Coronary artery (tissue), 2 donors: ENCODE measurements around the gene ADGRG1.

ENCODE experiments used
- DNase-seq: peaks from one replicate; pipeline ENCODE4 v3.0.0-alpha.2; 2017; ENCODE audit warnings: low spot score
- H3K27ac ChIP-seq, 2 donors: fragments of 200-600 bp; sonication (generic); one replicate each; pipeline ENCODE4 v1.5.1; 2016 to 2019
- H3K4me3 ChIP-seq: fragments of 200-600 bp; sonication (generic); 2 replicates; pipeline ENCODE4 v1.5.1; 2016; ENCODE audit warnings: mild to moderate bottlenecking, moderate library complexity
- TF ChIP-seq, protein P1 (sequence below): fragments of 200-600 bp; sonication (generic); IDR thresholded peaks from one replicate; pipeline ENCODE4 v1.5.1; 2019; ENCODE audit warnings: antibody characterized with exemption

The ADGRG1 gene

DNA sequence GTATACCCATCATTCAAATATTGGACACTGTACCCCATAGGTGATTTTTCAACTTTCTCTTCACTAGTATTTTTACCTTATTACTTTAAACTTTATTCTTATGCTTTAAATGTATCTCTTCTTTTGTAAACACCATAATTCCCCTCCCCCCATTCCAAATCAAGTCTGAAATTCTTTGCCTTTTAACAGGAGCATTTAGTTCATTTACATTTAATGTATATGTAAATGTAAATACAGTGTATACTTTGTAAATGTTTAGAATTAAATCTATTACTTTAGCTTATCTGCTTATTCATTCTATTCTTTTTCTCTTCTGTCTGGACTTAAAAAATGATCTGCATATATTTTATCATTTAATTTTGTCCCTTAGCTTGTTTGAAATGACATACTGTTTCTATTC, 30.0 kb upstream of the ADGRG1 start:
- DNase-seq: no peak
- no peak overlapping the region for H3K4me3 ChIP-seq
- TF ChIP-seq, protein P1, sequence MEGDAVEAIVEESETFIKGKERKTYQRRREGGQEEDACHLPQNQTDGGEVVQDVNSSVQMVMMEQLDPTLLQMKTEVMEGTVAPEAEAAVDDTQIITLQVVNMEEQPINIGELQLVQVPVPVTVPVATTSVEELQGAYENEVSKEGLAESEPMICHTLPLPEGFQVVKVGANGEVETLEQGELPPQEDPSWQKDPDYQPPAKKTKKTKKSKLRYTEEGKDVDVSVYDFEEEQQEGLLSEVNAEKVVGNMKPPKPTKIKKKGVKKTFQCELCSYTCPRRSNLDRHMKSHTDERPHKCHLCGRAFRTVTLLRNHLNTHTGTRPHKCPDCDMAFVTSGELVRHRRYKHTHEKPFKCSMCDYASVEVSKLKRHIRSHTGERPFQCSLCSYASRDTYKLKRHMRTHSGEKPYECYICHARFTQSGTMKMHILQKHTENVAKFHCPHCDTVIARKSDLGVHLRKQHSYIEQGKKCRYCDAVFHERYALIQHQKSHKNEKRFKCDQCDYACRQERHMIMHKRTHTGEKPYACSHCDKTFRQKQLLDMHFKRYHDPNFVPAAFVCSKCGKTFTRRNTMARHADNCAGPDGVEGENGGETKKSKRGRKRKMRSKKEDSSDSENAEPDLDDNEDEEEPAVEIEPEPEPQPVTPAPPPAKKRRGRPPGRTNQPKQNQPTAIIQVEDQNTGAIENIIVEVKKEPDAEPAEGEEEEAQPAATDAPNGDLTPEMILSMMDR: no peak
- no peak overlapping the region for H3K27ac ChIP-seq

DNA sequence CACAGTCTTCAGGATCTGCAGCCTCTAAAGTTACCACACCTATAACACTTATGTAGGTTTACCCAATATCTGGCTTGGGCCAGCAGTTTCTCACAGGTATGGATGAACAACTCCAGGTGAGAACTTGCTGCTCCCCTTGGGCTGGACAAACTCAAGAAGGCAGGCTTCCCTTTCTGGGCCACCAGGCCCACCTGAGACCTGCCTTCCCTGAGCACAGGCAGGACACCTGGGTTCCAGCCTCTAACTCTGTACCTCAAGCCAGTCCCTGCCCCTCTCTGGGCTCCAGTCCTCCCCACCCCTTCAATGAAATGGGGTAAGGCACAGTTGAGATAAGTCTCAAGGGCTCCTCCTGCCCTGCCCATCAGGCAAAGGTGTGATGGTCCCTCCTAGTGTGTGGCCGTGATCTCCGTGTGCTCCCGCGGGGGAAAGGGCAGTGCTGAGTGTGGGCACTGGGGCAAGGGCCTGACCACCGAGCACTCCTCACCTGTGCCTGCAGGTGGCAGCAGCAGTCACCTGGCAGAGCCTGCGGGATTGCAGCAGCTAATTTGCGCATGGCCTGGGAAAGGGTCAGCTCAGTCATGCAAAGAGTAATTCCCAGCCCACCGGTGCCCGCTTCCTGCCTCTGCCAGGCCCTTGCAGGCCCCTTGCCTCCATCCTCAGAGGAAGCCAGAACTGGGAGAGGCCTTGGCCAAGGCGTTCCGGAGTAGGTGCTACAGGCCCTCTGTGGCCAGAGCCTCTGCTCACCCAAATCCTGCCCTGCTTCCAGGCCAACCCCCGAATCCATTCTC, 28.2 kb upstream of the ADGRG1 start:
- peak; percentile 69 for DNase-seq
- Histone ChIP-seq H3K4me3 (no peak overlapping the region), H3K27ac (no peak overlapping the region)
- TF ChIP-seq, protein P1: no peak

DNA sequence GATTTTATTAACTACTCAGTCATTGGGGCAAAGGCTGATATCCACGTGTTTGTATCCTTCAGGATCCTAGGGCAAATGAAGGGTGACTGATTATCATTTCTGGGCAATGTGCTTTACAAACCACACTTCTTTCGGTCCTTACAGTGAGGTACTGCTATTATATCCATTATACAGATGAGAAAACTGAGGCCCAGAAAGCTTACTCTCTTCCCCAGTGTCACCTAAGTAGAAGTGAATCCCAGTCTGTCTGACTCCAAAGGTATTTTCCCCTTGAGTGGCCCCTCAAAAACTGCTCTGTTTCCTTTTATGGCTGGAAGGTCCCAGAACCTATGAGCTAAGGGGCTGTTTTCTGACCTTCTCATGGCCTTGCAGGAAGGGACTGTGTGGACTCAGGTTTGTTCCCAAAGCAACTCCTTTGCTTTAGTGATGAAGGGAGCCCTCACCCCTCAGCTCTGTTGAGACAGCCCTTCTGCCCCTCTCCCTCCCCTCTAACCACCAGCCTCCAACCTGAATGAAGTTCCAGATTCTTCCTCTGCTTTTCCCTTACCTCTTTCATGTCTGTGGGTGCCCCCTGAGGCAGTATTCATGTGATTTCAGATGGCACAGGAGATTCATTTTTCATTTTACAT, 27.4 kb upstream of the ADGRG1 start:
- H3K27ac ChIP-seq: no peak overlapping the region
- TF ChIP-seq, protein P1: no peak
- H3K4me3 ChIP-seq: no peak overlapping the region
- DNase-seq: peak; percentile 8

DNA sequence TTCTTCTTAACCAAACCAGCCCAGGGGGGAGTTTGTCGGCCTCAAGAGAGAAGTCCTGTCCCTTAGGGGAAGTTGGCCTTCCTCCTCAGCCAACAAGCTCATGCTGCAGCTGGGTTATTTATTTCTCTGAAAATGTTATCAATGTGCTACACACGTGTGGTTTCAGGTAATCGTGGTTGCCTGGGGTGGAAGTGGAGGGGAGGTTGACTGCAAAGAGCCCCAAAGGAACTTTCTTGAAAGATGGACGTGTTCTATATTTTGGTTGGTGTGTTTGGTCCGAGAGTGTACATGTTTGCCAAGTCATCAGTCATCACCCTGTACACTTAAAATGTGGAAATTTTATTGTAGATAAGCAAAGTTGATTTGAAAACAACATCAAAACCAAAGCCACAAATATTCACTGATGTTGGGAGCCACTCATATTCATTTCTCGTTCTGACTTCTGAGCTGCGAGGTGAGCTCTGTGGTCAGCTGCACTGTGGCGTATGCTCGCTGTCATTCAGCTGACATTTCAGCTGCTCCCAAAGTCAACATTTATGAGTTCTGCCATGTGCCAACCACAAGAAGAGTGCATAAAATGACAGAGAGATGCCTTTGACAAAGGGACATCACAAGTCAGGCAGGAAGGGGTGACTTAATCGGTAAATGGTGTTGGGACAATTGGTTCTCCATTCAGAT, 26.5 kb upstream of the ADGRG1 start:
- TF ChIP-seq, protein P1: no peak
- DNase-seq: peak; percentile 17
- H3K27ac ChIP-seq: no peak overlapping the region
- H3K4me3 ChIP-seq: no peak overlapping the region

DNA sequence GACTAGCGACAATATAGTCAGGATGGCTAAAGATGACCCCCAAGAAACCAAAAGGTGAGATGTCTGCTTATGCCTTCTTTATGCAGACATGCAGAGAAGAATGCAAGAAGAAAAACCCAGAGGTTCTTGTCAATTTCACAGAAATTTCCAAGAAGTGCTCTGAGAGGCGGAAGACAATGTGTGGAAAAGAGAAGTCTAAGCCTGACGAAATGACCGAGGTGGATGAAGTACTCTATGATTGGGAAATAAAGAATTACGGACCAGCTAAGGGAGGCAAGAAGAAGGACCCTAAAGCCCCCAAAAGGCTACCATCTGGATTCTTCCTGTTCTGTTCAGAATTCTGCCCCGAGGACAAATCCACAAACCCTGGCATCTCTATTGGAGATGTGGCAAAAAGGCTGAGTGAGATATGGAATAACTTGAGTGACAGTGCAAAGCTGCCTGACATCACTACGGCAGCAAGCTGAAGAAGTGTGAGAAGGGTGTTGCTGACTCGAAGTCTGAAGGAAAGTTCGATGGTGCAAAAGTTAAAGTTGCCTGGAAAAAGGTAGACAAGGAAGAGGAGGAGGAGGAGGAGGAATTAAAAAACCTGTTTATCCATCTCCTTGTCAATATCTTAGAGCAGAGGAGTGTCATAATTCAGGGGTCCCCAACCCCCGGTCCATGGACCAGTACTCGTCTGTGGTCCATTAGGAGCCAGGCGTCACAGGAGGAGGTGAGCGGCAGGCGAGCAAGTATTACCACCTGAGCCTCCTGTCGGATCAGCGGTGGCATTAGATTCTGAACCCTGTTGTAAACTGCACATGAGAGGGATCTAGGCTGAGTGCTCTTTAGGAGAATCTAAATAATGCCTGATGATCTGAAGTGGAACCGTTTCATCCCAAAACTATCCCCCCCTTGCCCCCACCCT, 25.1 kb upstream of the ADGRG1 start:
- no peak overlapping the region for H3K4me3 ChIP-seq
- TF ChIP-seq, protein P1: no peak
- no peak overlapping the region for H3K27ac ChIP-seq
- peak; percentile 57 for DNase-seq

DNA sequence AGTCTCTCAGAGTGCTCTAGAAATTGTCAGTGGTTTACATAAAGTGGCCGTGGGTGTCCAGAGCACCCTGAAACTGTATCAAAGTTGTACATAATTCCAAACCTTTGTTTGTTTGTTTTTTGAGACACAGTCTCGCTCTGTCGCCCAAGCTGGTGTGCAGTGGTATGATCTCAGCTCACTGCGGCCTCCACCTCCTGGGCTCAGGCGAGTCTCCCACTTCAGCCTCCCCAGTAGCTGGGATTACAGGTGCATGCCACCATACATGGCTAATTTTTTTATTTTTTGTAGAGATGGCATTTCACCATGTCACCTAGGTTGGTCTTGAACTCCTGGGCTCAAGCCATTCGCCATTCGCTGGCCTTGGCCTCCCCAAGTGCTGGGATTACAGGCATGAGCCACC, 24.3 kb upstream of the ADGRG1 start:
- H3K4me3 ChIP-seq: no peak overlapping the region
- H3K27ac ChIP-seq: no peak overlapping the region
- DNase-seq: no peak
- TF ChIP-seq, protein P1: no peak
